ENCODE data around the gene C6orf15.

DNA sequence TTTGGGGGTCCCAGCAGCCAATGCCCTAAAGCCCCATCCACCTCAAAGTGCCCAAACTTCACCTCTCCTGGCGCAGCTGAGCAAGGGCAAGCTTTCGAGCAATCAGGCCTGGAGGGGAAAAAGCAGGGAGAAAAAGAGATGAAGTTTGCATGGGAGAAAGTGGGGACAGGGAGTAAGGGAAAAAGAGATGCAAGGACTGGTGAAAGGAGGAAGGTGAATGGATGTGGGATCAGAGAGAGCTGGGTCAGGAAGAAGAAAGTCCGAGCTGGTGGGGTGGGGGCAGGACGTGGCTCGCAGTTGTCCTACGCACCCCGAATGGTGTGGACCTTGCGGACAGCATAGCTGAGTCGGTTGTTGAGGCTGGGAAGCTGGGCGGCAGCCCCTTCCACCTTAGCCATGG lies 33.0 kb upstream of the C6orf15 start:
- TF ChIP-seq POLR2A (IDR thresholded peaks at IDR 0.05; ENCODE audit: low read length) (no peak), GATA1 (IDR thresholded peaks at IDR 0.05; ENCODE audit: low read depth, low read length) (no peak)
